AG04450 (cell line): ENCODE data around the gene MYO5B. TPM values are rescaled to one million over a fixed set of nuclear protein-coding genes. Genes with fewer than 3 reads are reported as not detected.

Experiments used
- CTCF ChIA-PET: fragments of 300-600, 350-600 bp; formaldehyde crosslinking; extraction: SDS; loops from one replicate; lab custom pipeline; 2022; ENCODE audit warnings: antibody characterized with exemption, inconsistent platforms; lab: Charles Lee
- POLR2A ChIA-PET: fragments of 350-600 bp; formaldehyde crosslinking; extraction: SDS; loops from one replicate; lab custom pipeline; 2021; ENCODE audit warnings: antibody characterized with exemption, inconsistent platforms; lab: Yijun Ruan, JAX
- DNase-seq: peaks from one replicate; pipeline ENCODE4 v3.0.0-alpha.2; 2011; ENCODE audit warnings: low read depth, low spot score
- H3K27ac ChIP-seq: one replicate; pipeline ENCODE4 v1.5.1; 2012; ENCODE audit warnings: low read depth, low read length, control low read depth
- H3K27me3 ChIP-seq: one replicate; pipeline ENCODE4 v1.6.0; 2012; ENCODE audit warnings: low read length; ENCODE audit not compliant: control insufficient read depth, insufficient read depth
- H3K4me3 ChIP-seq: 2 replicates; pipeline ENCODE4 v1.5.1; 2011; ENCODE audit warnings: mild to moderate bottlenecking, low read depth, low read length, control low read depth
- H3K9me3 ChIP-seq: 2 replicates; pipeline ENCODE4 v1.5.1; 2012; ENCODE audit warnings: low read length; ENCODE audit not compliant: control insufficient read depth, insufficient read depth
- polyA plus RNA-seq: library from polyadenylated mRNA; depleted of rRNA; stranded (reverse); fragments of >200 nt; gene quantifications from 2 replicates; pipeline ENCODE4 v1.2.3, GENCODE V29; 2011
- TF ChIP-seq, protein P1 (sequence below): IDR thresholded peaks from 2 replicates; pipeline ENCODE4 v1.5.1; 2011; ENCODE audit warnings: low read depth, low read length, control low read depth, inconsistent platforms

The MYO5B gene
- polyA plus RNA-seq, 1 experiment, result 0.32 TPM

DNA sequence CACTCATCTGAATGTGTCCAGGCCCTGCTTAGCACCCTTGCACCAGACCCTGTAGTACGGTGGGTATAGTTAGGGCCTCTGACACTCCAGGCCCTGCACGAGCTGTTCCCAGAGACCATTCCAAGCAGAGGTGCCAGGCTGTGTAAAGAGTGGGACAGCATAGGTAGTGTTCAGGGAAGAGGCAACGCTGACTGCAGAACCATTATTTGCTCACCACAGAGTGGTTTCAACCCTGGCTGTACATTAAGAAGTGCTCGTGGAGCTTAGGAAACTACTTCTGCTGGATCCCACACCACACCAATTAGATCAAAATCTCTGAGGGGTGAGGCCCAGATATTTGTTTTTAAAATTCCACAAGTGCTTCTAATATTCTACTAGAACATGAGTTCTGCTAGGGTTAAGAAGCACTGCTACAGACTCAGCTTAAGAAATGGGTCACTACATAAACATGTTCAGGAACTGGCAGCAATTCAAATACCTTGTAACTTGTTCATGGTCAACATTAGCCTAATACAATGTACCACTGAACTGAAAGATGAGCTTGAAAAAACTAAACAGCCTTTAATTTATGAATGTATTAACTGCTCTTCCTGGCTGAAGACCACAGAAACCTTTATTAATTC lies 183.0 kb downstream of the MYO5B start:
- TF ChIP-seq, protein P1, sequence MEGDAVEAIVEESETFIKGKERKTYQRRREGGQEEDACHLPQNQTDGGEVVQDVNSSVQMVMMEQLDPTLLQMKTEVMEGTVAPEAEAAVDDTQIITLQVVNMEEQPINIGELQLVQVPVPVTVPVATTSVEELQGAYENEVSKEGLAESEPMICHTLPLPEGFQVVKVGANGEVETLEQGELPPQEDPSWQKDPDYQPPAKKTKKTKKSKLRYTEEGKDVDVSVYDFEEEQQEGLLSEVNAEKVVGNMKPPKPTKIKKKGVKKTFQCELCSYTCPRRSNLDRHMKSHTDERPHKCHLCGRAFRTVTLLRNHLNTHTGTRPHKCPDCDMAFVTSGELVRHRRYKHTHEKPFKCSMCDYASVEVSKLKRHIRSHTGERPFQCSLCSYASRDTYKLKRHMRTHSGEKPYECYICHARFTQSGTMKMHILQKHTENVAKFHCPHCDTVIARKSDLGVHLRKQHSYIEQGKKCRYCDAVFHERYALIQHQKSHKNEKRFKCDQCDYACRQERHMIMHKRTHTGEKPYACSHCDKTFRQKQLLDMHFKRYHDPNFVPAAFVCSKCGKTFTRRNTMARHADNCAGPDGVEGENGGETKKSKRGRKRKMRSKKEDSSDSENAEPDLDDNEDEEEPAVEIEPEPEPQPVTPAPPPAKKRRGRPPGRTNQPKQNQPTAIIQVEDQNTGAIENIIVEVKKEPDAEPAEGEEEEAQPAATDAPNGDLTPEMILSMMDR, result no peak
- Histone ChIP-seq H3K27me3 (peaks cover under 1% of the 10 kb centered on the region), H3K27ac (no peak overlapping the region), H3K9me3 (no peaks in the 10 kb centered on the region), H3K4me3 (no peak overlapping the region)
- ChIA-PET CTCF (interaction anchor here (1.0 kb wide), 1 partner anchor 345 kb away, joined by 4 read pairs; no protein-coding TSS in a partner anchor), POLR2A (no interaction called here)
- peak; percentile 8 for DNase-seq

DNA sequence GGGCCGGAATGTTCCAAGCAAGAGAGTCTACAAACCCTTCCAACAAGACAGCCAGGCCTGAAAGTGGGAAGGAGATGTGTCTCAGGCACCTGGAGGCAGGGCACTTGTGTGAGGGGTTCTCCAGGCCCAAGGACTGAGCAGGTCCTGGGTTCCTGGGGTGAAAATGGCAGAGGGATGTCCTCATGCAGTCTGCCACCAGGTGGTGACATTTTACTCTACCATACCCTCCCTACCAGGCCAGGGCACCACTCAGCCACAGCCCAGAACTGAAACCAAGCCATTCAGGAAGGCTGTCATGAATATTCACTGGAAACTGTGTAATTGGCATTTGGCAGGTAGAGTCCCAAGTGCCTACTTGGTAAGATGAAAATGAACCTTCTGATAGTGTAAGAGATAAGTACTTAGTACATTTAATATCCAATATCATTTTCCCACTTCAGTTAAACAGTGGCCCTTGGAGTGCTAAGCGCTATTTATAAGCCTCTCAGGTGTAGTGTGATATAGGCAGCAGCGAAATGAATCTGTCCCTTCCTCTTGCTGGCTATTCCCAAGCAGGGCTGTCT lies 185.1 kb downstream of the MYO5B start:
- TF ChIP-seq, protein P1, result peak; percentile 40
- CTCF ChIA-PET, result interaction anchor here (1.0 kb wide), 1 partner anchor 348 kb away, joined by 9 read pairs; no protein-coding TSS in a partner anchor

DNA sequence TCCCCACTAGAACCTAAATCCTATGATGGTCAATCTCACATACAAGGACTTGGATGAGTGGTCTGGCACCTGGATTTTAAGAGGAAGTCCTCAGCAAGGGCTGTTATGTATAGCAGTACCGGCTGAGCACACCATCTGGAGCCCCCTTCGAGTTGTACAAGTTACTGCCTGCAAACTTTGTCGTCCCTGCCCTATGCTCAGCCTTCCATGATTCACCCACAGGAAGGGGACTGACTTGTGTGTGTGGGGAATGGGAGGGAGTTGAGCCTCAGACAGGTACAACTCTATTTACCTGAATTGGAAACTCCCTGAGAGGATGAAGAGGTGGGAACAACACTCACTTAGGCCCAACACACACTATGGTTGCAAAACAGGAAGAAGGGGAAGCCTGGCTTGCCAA lies 186.6 kb downstream of the MYO5B start:
- H3K27ac ChIP-seq, result no peak overlapping the region
- H3K27me3 ChIP-seq, result peaks cover 2% of the 10 kb centered on the region
- TF ChIP-seq, protein P1, result no peak
- CTCF ChIA-PET, result no interaction called here
- no peaks in the 10 kb centered on the region for H3K9me3 ChIP-seq
- H3K4me3 ChIP-seq, result no peak overlapping the region
- no peak for DNase-seq
- POLR2A ChIA-PET, result no interaction called here

More for the DNA sequence above, 185.1 kb downstream of the MYO5B start:
- POLR2A ChIA-PET, result no interaction called here
- Histone ChIP-seq H3K27ac (no peak overlapping the region), H3K9me3 (no peaks in the 10 kb centered on the region), H3K27me3 (peaks cover 2% of the 10 kb centered on the region), H3K4me3 (no peak overlapping the region)
- DNase-seq, result no peak

DNA sequence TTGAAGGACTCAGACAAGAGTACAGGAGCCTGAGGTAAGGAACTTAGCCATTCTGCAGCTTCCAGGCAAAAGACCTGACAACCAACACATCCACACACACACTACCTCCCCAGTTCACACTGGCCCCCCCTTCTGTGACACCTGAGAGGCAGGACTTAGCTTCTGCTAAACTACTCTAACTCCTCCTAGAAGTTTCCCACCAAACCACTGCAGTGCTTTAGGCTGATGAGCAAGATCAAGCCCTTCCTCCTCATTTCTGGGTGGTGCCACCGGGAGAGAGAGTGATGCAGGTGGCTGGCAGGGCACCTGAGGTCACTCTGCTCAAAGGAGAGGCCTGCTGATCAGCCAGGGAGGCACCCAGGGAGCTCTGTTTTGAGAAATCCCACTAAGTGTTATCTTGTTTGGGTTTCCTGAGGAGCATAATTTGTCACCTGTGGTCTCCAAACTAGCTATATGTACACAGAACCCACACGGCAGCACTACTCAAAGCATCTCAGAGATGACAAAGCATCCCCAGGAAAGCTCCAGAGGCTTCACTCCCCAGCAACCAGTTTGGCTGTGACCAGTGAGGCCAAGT lies 188.4 kb downstream of the MYO5B start:
- DNase-seq, result no peak
- ChIA-PET POLR2A (no interaction called here), CTCF (no interaction called here)
- H3K9me3 ChIP-seq, result no peaks in the 10 kb centered on the region
- TF ChIP-seq, protein P1, result no peak
- no peak overlapping the region for H3K4me3 ChIP-seq
- peaks cover 2% of the 10 kb centered on the region for H3K27me3 ChIP-seq
- no peak overlapping the region for H3K27ac ChIP-seq

DNA sequence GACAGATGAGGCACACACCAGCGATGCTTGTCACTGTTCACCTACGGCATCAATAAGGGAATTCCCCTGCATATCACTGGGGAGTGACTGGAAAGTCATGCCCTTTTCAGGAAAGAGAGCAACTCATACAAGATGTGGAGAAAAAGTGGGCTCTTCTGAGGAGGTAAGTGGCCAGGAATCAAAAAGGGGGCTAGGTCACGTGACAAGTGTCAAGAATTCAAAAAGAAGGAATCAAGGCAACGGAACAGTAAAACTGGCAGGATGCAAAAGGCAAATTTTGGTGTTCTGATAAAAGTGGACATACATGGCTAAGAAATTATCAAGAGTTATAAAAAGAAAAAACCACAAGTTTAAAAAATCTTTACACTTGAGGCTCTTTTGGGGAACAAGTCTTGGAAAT lies 190.9 kb downstream of the MYO5B start:
- Histone ChIP-seq H3K27ac (no peak overlapping the region), H3K9me3 (no peaks in the 10 kb centered on the region), H3K4me3 (no peak overlapping the region), H3K27me3 (peaks cover 2% of the 10 kb centered on the region)
- DNase-seq, result no peak
- ChIA-PET POLR2A (no interaction called here), CTCF (no interaction called here)
- TF ChIP-seq, protein P1, result no peak
